HFF-Myc (cell line): ENCODE measurements around the gene SEZ6.

Experiments
- DNase-seq: peaks from one replicate; pipeline ENCODE4 v3.0.0-alpha.2; 2011; ENCODE audit warnings: low read depth; ENCODE audit errors: extremely low read depth
- H3K4me3 ChIP-seq: replicated peaks from 2 replicates; pipeline ENCODE4 v1.5.1; 2011; ENCODE audit warnings: low read depth, mild to moderate bottlenecking, control low read depth, low read length
- TF ChIP-seq, protein P1 (sequence below): IDR thresholded peaks from 2 replicates; pipeline ENCODE4 v1.5.1; 2012; ENCODE audit warnings: mild to moderate bottlenecking, low read depth, low read length, control low read depth; ENCODE audit errors: missing control alignments

The SEZ6 gene

DNA sequence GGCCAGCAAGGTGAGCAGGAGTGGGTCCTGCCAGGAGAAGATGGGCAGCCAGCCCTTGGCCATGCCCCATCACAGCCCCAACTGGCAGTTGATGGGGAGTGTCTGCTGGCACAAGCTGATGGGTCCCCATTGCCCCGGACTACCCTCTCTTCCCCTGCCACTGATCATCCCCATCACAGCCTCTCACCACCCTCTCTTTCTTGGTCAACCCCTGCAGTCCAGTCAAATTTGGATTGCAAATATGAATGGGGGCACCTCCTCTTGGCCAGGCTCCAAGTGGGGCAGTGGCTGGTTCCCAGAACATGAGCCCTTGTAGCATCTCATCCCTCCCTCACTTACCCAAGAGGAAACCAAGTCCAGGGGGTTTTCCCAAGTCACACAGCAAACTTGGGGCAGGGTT lies 17.4 kb downstream of the SEZ6 start:
- no peak overlapping the region for H3K4me3 ChIP-seq
- DNase-seq, result no peak
- TF ChIP-seq, protein P1, sequence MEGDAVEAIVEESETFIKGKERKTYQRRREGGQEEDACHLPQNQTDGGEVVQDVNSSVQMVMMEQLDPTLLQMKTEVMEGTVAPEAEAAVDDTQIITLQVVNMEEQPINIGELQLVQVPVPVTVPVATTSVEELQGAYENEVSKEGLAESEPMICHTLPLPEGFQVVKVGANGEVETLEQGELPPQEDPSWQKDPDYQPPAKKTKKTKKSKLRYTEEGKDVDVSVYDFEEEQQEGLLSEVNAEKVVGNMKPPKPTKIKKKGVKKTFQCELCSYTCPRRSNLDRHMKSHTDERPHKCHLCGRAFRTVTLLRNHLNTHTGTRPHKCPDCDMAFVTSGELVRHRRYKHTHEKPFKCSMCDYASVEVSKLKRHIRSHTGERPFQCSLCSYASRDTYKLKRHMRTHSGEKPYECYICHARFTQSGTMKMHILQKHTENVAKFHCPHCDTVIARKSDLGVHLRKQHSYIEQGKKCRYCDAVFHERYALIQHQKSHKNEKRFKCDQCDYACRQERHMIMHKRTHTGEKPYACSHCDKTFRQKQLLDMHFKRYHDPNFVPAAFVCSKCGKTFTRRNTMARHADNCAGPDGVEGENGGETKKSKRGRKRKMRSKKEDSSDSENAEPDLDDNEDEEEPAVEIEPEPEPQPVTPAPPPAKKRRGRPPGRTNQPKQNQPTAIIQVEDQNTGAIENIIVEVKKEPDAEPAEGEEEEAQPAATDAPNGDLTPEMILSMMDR, result no peak

DNA sequence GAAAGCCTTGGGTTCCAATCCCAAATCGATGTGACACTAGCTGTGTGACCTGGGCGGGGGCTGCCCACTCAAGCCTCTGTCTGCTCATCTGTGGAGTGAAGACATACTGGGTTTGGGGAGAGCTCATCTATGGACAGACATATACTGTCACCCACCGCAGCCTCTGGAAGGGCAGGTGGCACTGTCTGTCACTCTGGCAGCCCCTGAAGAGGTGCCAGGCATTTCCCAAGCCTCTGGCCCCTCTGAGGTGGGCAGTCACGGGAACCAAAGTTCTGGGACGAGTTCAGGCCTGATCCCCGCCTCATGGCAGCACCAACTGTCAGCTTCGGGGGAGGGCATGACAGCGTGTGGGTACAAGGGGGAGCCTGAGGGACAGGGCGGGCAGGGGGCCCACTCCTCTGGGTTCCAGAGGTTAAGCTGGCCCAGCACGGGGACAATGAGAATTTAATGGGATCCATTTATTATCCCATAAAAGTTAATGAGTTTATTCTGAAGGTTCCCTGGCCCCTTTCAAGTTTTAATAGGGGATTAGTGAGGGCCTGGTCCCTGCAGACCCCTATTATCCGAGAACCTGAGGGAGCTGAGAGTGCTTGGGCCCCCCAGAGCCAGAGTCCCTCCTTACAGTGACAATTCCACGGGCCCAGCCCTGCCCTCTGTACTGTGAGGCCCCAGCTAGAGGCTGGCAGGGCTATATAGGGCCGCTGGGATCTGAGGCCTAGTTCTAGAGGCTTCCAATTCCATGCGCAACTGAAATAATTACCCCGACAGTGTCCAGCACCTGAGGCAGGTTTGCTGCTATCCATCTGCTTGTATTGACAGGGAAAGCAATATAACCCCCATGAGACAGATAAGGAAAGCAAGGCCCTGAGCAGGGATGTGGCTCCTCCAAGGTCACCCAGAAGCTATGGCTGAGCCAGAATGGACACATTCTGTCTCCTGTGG lies 18.8 kb downstream of the SEZ6 start:
- no peak overlapping the region for H3K4me3 ChIP-seq
- DNase-seq, result no peak

GRCh38 chr17:28985950-28986713 lies 19.7 kb downstream of the SEZ6 start:
- H3K4me3 ChIP-seq, result no peak overlapping the region
- TF ChIP-seq, protein P1, result no peak

More for the DNA sequence above, 18.8 kb downstream of the SEZ6 start:
- TF ChIP-seq, protein P1, result no peak

DNA sequence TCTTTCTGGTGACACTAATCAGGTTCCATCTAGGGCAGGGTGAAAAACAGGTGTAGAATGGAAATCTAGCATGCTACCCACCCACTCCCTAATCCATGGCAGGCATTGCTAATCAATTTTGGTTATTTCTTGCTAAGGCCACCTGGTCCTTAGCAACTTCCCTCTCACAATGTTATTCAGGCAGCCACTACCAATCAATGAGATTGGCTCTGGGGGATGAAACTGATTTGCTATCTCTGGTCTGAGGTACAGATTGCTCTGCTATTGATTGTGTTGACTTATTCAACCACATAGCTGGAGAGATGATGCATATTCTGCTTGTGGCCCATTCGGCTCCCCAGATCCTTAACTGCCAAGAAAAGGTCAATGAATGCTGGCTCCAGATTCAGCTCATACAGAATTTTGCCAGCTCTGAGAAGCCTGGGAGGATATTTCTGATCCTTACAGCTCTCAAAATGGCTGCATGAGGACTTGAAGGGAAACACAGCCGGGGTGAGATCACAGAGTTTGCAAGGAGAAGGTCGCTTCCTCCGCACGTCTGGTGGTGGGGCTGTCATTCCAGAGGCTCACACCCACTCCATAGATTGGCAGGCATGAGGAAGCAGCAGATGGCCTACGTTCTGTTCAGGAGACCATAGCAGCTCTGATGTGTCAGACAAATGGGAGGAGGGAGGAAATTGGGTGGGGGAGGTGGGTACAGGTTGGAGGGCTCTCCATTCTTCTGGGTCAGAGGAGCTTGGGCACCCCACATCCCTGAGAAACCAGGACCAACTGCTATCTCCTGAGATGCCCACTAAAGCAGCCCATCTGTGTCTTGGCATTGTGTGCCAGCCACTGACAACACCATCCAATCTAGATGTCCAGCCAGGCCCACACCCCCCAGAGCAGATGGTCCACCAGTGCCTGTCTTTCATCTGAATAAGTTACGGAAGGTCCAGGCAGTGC lies 22.3 kb downstream of the SEZ6 start:
- TF ChIP-seq, protein P1, result no peak
- H3K4me3 ChIP-seq, result no peak overlapping the region
- DNase-seq, result no peak

More at GRCh38 chr17:28985950-28986713, 19.7 kb downstream of the SEZ6 start:
- no peak for DNase-seq

- DNase-seq, result no peak
- H3K4me3 ChIP-seq, result no peak overlapping the region
- TF ChIP-seq, protein P1, result no peak
Observed at GRCh38 chr17:28982131-28982793, 23.6 kb downstream of the SEZ6 start.
